ENCODE results near the gene SMARCA1.

Gene SMARCA1

GRCh38 chrX:129525162-129525561 is 1.9 kb upstream of the SMARCA1 start:
- H3K9me3 ChIP-seq, result no peaks in the 10 kb centered on the region
- intact Hi-C loops (cut with DNase I; ENCODE audit: low total_unique reads), result no loop called here
- no peaks in the 10 kb centered on the region for H3K27me3 ChIP-seq
- no peak for TF ChIP-seq CTCF (IDR thresholded peaks at IDR 0.05)
- no peak for DNase-seq
- H3K4me3 ChIP-seq, result no peak overlapping the region
- peaks cover 0 to 13% (median 0%) of the 10 kb centered on the region in 4 donors for H3K4me1 ChIP-seq
- H3K27ac ChIP-seq, result no peak overlapping the region
- no peaks in the 10 kb centered on the region for H3K36me3 ChIP-seq

- intact Hi-C loops (cut with DNase I; ENCODE audit: low total_unique reads), result no loop called here
- no peak overlapping the region for H3K27ac ChIP-seq
- H3K36me3 ChIP-seq, result no peaks in the 10 kb centered on the region
- no peak for DNase-seq
- no peak overlapping the region for H3K4me3 ChIP-seq
- peaks cover 0 to 13% (median 0%) of the 10 kb centered on the region in 4 donors for H3K4me1 ChIP-seq
- no peaks in the 10 kb centered on the region for H3K27me3 ChIP-seq
- TF ChIP-seq CTCF (IDR thresholded peaks at IDR 0.05), result no peak
- H3K9me3 ChIP-seq, result no peaks in the 10 kb centered on the region
These were observed 1.1 kb upstream of the SMARCA1 start for GRCh38 chrX:129524250-129524850.

GRCh38 chrX:129522184-129523078 is 859 bp downstream of the SMARCA1 start:
- no peaks in the 10 kb centered on the region for H3K36me3 ChIP-seq
- peak overlapping the region; percentile 93 for H3K27ac ChIP-seq
- no peaks in the 10 kb centered on the region for H3K27me3 ChIP-seq
- no peaks in the 10 kb centered on the region for H3K9me3 ChIP-seq
- peak overlapping the region; percentile 91 to 92 for H3K4me3 ChIP-seq
- peaks cover 0 to 13% (median 0%) of the 10 kb centered on the region in 4 donors for H3K4me1 ChIP-seq
- TF ChIP-seq CTCF (IDR thresholded peaks at IDR 0.05), result no peak
- intact Hi-C loops (cut with DNase I; ENCODE audit: low total_unique reads), result no loop called here
- peak; percentile 28 to 73 for DNase-seq

GRCh38 chrX:129520151-129520550 is 3.1 kb downstream of the SMARCA1 start:
- no peak for DNase-seq
- no peak for TF ChIP-seq CTCF (IDR thresholded peaks at IDR 0.05)
- intact Hi-C loops (cut with DNase I; ENCODE audit: low total_unique reads), result no loop called here

GRCh38 chrX:129516402-129516801 is 6.9 kb downstream of the SMARCA1 start:
- Histone ChIP-seq H3K4me1 (peaks cover 0 to 8% (median 0%) of the 10 kb centered on the region in 4 donors), H3K36me3 (peaks cover 0 to 9% (median 0%) of the 10 kb centered on the region in 3 donors), H3K4me3 (no peak overlapping the region), H3K27me3 (no peaks in the 10 kb centered on the region), H3K9me3 (no peaks in the 10 kb centered on the region), H3K27ac (no peak overlapping the region)
- no peak for DNase-seq
- intact Hi-C loops (cut with DNase I; ENCODE audit: low total_unique reads), result no loop called here
- no peak for TF ChIP-seq CTCF (IDR thresholded peaks at IDR 0.05)

More at GRCh38 chrX:129520151-129520550, 3.1 kb downstream of the SMARCA1 start:
- H3K9me3 ChIP-seq, result no peaks in the 10 kb centered on the region
- H3K4me3 ChIP-seq, result no peak overlapping the region
- peaks cover 0 to 13% (median 0%) of the 10 kb centered on the region in 4 donors for H3K4me1 ChIP-seq
- H3K27ac ChIP-seq, result no peak overlapping the region
- H3K36me3 ChIP-seq, result peaks cover 0 to 1% (median 0%) of the 10 kb centered on the region in 3 donors
- H3K27me3 ChIP-seq, result no peaks in the 10 kb centered on the region
